ENCODE measurements around the gene SHANK2.
A peak's percentile ranks its signal among the peaks of the same experiment; 100 is the strongest.

SHANK2 gene

DNA sequence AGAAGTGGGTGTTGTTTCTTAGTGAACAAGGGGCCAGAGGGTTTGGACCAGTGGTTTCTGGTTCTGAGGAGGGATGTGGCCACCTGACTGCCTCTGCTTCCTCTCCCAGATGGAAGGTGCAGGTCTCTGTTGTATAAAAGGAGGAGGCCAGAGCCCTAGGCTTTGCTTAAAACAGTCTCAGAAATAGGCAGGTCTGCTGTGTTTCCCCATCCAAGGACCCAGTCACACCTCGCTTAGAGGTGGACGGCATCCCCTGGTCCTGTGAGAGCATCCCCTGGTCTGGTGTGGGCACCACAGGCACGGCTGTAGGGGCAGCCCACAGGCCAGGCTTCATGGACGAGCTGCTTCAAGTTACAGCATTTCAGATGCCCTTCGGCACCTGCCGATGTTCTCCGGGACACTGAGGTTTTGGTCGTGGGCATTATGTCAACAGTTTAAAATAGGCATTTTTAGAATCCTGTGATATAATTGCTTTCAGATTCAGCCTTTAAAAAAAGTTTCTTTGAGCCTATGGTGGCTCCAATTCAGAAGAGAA, 45.7 kb upstream of the SHANK2 start:
- H3K4me1 Mint-ChIP-seq, result peaks cover 16% of the 10 kb centered on the region
- peaks cover 2% of the 10 kb centered on the region for H3K9me3 Mint-ChIP-seq
- no peak overlapping the region for H3K4me3 Mint-ChIP-seq
- TF ChIP-seq CTCF (IDR thresholded peaks at IDR 0.05; ENCODE audit: unreplicated experiment in 3 of 3), result no peak
- peaks cover 17% of the 10 kb centered on the region for H3K27me3 Mint-ChIP-seq (ENCODE audit: low read depth)
- H3K27ac Mint-ChIP-seq, result no peak overlapping the region
- no peaks in the 10 kb centered on the region for H3K36me3 Mint-ChIP-seq (ENCODE audit: low read depth)

GRCh38 chr11:71294846-71295600, 42.6 kb upstream of the SHANK2 start:
- Mint-ChIP-seq H3K27ac (no peak overlapping the region), H3K4me1 (no peaks in the 10 kb centered on the region), H3K4me3 (no peak overlapping the region), H3K36me3 (ENCODE audit: low read depth) (peaks cover 5% of the 10 kb centered on the region), H3K27me3 (ENCODE audit: low read depth) (peaks cover 22% of the 10 kb centered on the region), H3K9me3 (peaks cover 30% of the 10 kb centered on the region)
- no peak for TF ChIP-seq CTCF (IDR thresholded peaks at IDR 0.05; ENCODE audit: unreplicated experiment in 3 of 3)

DNA sequence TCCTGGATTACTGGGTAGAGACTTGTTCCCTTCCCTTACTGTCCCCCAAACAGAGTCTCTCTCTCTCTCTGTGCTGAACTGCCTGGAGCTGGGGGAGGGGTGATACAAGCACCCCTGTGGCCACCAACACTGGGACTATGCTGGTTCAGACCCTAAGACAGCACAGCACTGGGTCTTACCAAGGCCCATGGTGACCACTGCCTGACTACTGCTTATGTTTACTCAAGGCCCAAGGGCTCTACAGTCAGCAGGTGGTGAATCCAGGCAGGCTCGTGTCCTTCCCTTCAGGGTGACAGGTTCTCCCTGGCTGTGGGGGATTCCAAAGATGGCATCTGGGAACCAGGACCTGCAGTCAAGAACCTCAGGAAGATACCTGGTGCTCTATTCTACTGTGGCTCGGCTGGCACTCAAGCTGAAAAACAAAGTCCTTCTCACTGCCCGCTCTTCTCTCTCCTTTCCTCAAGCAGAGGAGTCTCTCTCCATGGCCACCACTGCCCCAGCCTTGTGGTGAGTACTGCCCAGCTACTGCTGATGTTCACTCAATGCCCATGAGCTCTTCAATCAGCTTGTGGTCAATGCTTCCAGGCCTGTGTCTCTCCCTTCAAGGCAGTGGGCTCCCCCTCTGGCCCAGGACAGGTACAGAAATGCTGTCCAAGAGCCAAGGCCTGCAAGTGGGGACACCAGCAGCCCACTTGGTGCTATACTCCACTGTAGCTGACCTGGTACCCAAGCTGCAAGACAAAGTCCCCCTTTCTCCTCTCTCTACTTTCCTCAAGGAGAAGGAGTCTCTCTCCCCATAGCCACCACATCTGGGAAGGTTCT, 41.8 kb upstream of the SHANK2 start:
- TF ChIP-seq CTCF (IDR thresholded peaks at IDR 0.05; ENCODE audit: unreplicated experiment in 3 of 3), result no peak
- H3K4me1 Mint-ChIP-seq, result no peaks in the 10 kb centered on the region
- peaks cover 37% of the 10 kb centered on the region for H3K9me3 Mint-ChIP-seq
- peaks cover 18% of the 10 kb centered on the region for H3K27me3 Mint-ChIP-seq (ENCODE audit: low read depth)
- H3K4me3 Mint-ChIP-seq, result no peak overlapping the region
- no peak overlapping the region for H3K27ac Mint-ChIP-seq
- H3K36me3 Mint-ChIP-seq (ENCODE audit: low read depth), result peaks cover 5% of the 10 kb centered on the region

- Mint-ChIP-seq H3K4me3 (no peak overlapping the region), H3K27ac (peak overlapping the region; percentile 71 to 87 (median 86)), H3K36me3 (ENCODE audit: low read depth) (peaks cover 5% of the 10 kb centered on the region), H3K27me3 (ENCODE audit: low read depth) (peaks cover 12% of the 10 kb centered on the region), H3K4me1 (peaks cover 29% of the 10 kb centered on the region), H3K9me3 (peaks cover 37% of the 10 kb centered on the region)
- TF ChIP-seq CTCF (IDR thresholded peaks at IDR 0.05; ENCODE audit: unreplicated experiment in 3 of 3), result no peak
These were observed 34.6 kb upstream of the SHANK2 start for GRCh38 chr11:71286701-71287643.

DNA sequence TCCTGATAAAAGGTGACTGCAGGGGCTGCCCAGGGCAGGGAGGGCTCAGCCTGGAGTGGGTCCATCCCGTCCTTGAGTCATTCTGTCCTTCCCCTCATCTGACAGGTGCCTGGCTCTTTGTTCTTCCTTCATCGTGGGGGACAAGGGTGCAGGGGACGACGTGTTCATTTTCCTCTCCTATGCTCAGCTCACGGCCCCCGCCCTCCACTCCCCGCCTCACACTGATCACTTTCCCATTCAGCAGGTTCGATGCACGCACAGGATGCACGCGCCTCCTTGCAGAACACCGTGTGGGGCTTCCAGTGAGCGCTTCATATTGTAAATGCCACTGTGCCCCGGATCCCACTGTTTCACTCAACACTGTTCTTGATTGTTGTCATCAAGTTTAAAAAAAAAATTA, 32.7 kb upstream of the SHANK2 start:
- peaks cover 7% of the 10 kb centered on the region for H3K27me3 Mint-ChIP-seq (ENCODE audit: low read depth)
- H3K9me3 Mint-ChIP-seq, result peaks cover 18% of the 10 kb centered on the region
- TF ChIP-seq CTCF (IDR thresholded peaks at IDR 0.05; ENCODE audit: unreplicated experiment in 3 of 3), result no peak
- no peaks in the 10 kb centered on the region for H3K36me3 Mint-ChIP-seq (ENCODE audit: low read depth)
- no peak overlapping the region for H3K4me3 Mint-ChIP-seq
- H3K4me1 Mint-ChIP-seq, result peaks cover 33% of the 10 kb centered on the region
- peak overlapping the region in 1 of 3 experiments; percentile 46 for H3K27ac Mint-ChIP-seq

Data from nephron (organoid).